B cell (primary cell): ENCODE data around the gene MAP3K2. TPM values are rescaled to one million over a fixed set of nuclear protein-coding genes. Genes with fewer than 3 reads are reported as not detected.

ENCODE experiments used
- ATAC-seq: fragments of 200-7000 bp; cut with Tn5 transposase; one replicate; pipeline ENCODE4 v1.10.0; 2021; ENCODE audit warnings: low read depth, mild to moderate bottlenecking, moderate number of reproducible peaks, moderate library complexity
- CTCF ChIA-PET: fragments of 350-600 bp; sonication (Branson Sonifier 250); formaldehyde crosslinking; loops from one replicate; lab custom pipeline; 2021; ENCODE audit warnings: antibody characterized with exemption, inconsistent platforms; lab: Charles Lee
- POLR2A ChIA-PET: fragments of 350-600 bp; sonication (Branson Sonifier 250); formaldehyde crosslinking; loops from one replicate; lab custom pipeline; 2021; ENCODE audit warnings: antibody characterized with exemption; lab: Charles Lee
- DNase-seq: peaks from one replicate; pipeline ENCODE4 v3.0.0; 2013
- H2AFZ ChIP-seq: 2 replicates; pipeline ENCODE4 v1.6.1; 2012; ENCODE audit warnings: mild to moderate bottlenecking, low read depth, low read length; ENCODE audit not compliant: insufficient read depth, poor library complexity, severe bottlenecking
- H3K27ac ChIP-seq, 2 donors: 1 replicate in 1 of 2; 2 replicates in 1 of 2; pipeline ENCODE4 v1.5.1; 2012 to 2013; ENCODE audit warnings: low read length in 2 of 2, mild to moderate bottlenecking in 2 of 2, moderate library complexity in 1 of 2
- H3K27me3 ChIP-seq, 4 experiments: fragments of 200-600 bp in 1 of 4; sonication (generic) in 1 of 4; replicated peaks in 1 of 4; 1 replicate in 2 of 4; 2 replicates in 2 of 4; pipeline versions ENCODE4 v1.6.1 to v1.7.0; 2013 to 2016; ENCODE audit warnings: low read length in 3 of 4, mild to moderate bottlenecking in 2 of 4, mixed read lengths in 1 of 4, moderate library complexity in 1 of 4; ENCODE audit not compliant: insufficient read depth in 4 of 4, control insufficient read depth in 3 of 4; ENCODE audit errors: control extremely low read depth in 1 of 4
- H3K36me3 ChIP-seq, 2 experiments: replicated peaks in 1 of 2; 1 replicate in 1 of 2; 2 replicates in 1 of 2; pipeline versions ENCODE4 v1.6.1 to v1.7.1; 2013; ENCODE audit warnings: low read length in 1 of 2; ENCODE audit not compliant: insufficient read depth in 2 of 2, control insufficient read depth in 1 of 2; ENCODE audit errors: control extremely low read depth in 1 of 2, extremely low read depth in 1 of 2
- H3K4me1 ChIP-seq, 2 donors: fragments of 200-600 bp in 1 of 2; sonication (generic) in 1 of 2; 1 replicate in 1 of 2; 2 replicates in 1 of 2; pipeline versions ENCODE4 v1.5.1 to v1.6.1; 2013 to 2017; ENCODE audit warnings: low read length in 2 of 2; ENCODE audit not compliant: control insufficient read depth in 2 of 2, insufficient read depth in 2 of 2
- H3K4me2 ChIP-seq: replicated peaks from 2 replicates; pipeline ENCODE3; 2012; ENCODE audit warnings: mild to moderate bottlenecking, low read depth, low read length; ENCODE audit not compliant: poor library complexity, severe bottlenecking
- H3K4me3 ChIP-seq, 5 experiments: fragments of 200-600 bp in 1 of 5; sonication (generic) in 1 of 5; 1 replicate in 3 of 5; 2 replicates in 2 of 5; pipeline versions ENCODE4 v1.5.1 to v1.7.0; 2011 to 2016; ENCODE audit warnings: low read length in 4 of 5, mild to moderate bottlenecking in 4 of 5, low read depth in 2 of 5, control low read depth in 1 of 5, moderate library complexity in 1 of 5; ENCODE audit not compliant: insufficient read depth in 1 of 5; ENCODE audit errors: control extremely low read depth in 1 of 5, extremely low read depth in 1 of 5
- H3K79me2 ChIP-seq: fragments of 200-600 bp; sonication (generic); one replicate; pipeline ENCODE4 v1.6.0; 2016; ENCODE audit warnings: low read length; ENCODE audit not compliant: control insufficient read depth, insufficient read depth
- H3K9ac ChIP-seq: fragments of 200-600 bp; sonication (generic); 2 replicates; pipeline ENCODE4 v1.6.1; 2017; ENCODE audit warnings: mild to moderate bottlenecking, low read length, moderate library complexity
- H3K9me3 ChIP-seq, 3 donors: one replicate each; pipeline versions ENCODE4 v1.6.1 to v1.7.1; 2013; ENCODE audit warnings: low read length in 2 of 3; ENCODE audit not compliant: control insufficient read depth in 2 of 3, insufficient read depth in 1 of 3; ENCODE audit errors: control extremely low read depth in 1 of 3
- H4K20me1 ChIP-seq: 2 replicates; pipeline ENCODE4 v1.6.0; 2012; ENCODE audit warnings: mild to moderate bottlenecking, low read length; ENCODE audit not compliant: insufficient read depth, control insufficient read depth, poor library complexity, severe bottlenecking
- H3K27ac Mint-ChIP-seq: one replicate; pipeline ENCODE4 v1.8.0; 2021; ENCODE audit warnings: mixed read lengths
- H3K27me3 Mint-ChIP-seq: one replicate; pipeline ENCODE4 v1.8.0; 2021; ENCODE audit warnings: mixed read lengths
- H3K4me1 Mint-ChIP-seq: one replicate; pipeline ENCODE4 v1.8.0; 2021; ENCODE audit warnings: mixed read lengths
- H3K4me3 Mint-ChIP-seq: one replicate; pipeline ENCODE4 v1.8.0; 2021; ENCODE audit warnings: mixed read lengths
- H3K9me3 Mint-ChIP-seq: one replicate; pipeline ENCODE4 v1.8.0; 2022; ENCODE audit warnings: mixed read lengths; ENCODE audit not compliant: insufficient read depth
- CTCF ChIP-seq: fragments of 200-600 bp; IDR thresholded peaks from one replicate; pipeline ENCODE4 v1.8.0; 2022; ENCODE audit warnings: antibody characterized with exemption, mild to moderate bottlenecking
- EZH2 ChIP-seq: IDR thresholded peaks from 2 replicates; pipeline ENCODE4 v1.6.1; 2012; ENCODE audit warnings: borderline replicate concordance, low read depth, mild to moderate bottlenecking, moderate library complexity, low read length; ENCODE audit not compliant: insufficient read depth, poor library complexity, severe bottlenecking
- WGBS: methylation state at CpG from one replicate; pipeline ENCODE4 v1.1.5; 2013; ENCODE audit warnings: missing lambda C conversion rate; ENCODE audit not compliant: insufficient coverage; 5-methylcytosine and 5-hydroxymethylcytosine counted together
- intact Hi-C: fragments of 100-400 bp; cut with micrococcal nuclease; formaldehyde crosslinking; loops from one replicate; pipeline ENCODE4 v1.10.0; 2022
- polyA plus RNA-seq: library from polyadenylated mRNA; depleted of rRNA; stranded (reverse); fragments of >200 nt; gene quantifications from 2 replicates; pipeline ENCODE4 v1.2.3, GENCODE V29; 2012
- total RNA-seq, 2 donors: library from RNA; stranded (reverse); fragments of 120-200 nt in 1 of 2; gene quantifications; 1 replicate in 1 of 2; 2 replicates in 1 of 2; pipeline versions ENCODE4 v1.2.3 to v1.2.4, GENCODE V29; 2013 to 2022

Gene MAP3K2
- total and polyA plus RNA-seq, 2 donors (not counting 1 experiment from before 2014, with no cell fraction given): 9.9 to 118 TPM

DNA sequence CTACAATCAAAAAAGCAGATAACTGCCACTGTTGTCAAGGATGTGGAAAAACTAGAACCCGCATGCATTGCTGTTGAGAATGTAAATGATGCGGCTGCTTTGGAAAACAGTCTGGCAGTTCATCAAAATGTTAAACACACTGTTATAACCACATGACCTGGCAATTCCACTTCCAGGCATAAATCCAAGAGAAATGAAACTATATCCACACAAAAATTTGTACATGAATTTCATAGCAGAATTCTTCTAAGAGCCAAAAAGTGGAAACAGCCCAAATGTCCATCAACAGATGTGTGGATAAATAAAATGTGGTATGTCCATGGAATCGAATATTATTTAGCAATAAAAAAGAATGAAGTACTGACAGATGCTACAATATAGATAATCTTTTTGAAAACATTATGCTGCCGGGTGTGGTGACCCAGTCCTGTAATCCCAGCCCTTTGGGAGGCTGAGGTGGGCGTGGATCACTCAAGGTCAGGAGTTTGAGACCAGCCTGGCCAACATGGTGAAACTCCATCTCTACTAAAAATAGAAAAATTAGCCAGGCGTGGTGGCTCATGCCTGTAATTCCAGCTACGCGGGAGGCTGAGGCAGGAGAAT, 125.9 kb downstream of the MAP3K2 start:
- Histone ChIP-seq H3K4me2 (no peak overlapping the region), H3K9me3 (no peaks in the 10 kb centered on the region), H3K9ac (no peak overlapping the region), H3K36me3 (peaks cover 5 to 44% of the 10 kb centered on the region in 2 experiments), H3K27ac (no peak overlapping the region), H3K4me3 (no peak overlapping the region), H3K4me1 (no peaks in the 10 kb centered on the region), H3K79me2 (no peaks in the 10 kb centered on the region), H2AFZ (no peak overlapping the region), H3K27me3 (no peaks in the 10 kb centered on the region), H4K20me1 (no peaks in the 10 kb centered on the region)
- H3K27me3 Mint-ChIP-seq: no peaks in the 10 kb centered on the region
- DNase-seq: no peak
- H3K9me3 Mint-ChIP-seq: no peaks in the 10 kb centered on the region
- ChIA-PET POLR2A (no interaction called here), CTCF (no interaction called here)
- intact Hi-C loops: no loop called here
- no peak overlapping the region for H3K4me3 Mint-ChIP-seq
- no peak overlapping the region for H3K27ac Mint-ChIP-seq
- no peak for ATAC-seq
- 98% methylated on average over 6 of the region's 8 CpGs for WGBS
- TF ChIP-seq EZH2: no peak
- TF ChIP-seq CTCF: no peak
- H3K4me1 Mint-ChIP-seq: no peaks in the 10 kb centered on the region

DNA sequence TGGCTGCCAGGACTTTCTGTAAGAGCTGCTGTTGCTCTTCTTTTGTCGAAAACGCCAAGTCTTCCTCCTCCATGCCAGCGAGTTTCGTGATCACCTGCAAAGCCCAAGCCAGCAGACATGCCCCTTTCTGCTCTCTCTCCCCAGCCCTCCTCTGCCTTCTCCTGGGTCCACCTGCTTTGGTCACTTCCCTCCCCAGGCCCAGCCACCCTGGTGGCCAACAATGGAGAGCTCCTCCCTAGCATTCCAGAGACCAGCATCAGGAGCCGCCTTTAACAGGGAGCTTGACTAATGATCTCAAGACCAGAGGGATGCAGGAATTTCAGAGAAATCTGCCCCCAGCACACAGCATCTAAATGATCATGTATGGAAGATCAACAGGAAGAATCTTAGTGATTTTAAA, 128.4 kb downstream of the MAP3K2 start:
- POLR2A ChIA-PET: no interaction called here

More for the DNA sequence above, 128.4 kb downstream of the MAP3K2 start:
- intact Hi-C loops: no loop called here
- Histone ChIP-seq H3K36me3 (peaks cover 5 to 45% of the 10 kb centered on the region in 2 experiments), H3K79me2 (no peaks in the 10 kb centered on the region), H3K27ac (no peak overlapping the region), H3K9ac (no peak overlapping the region), H3K4me2 (no peak overlapping the region), H3K27me3 (no peaks in the 10 kb centered on the region), H4K20me1 (no peaks in the 10 kb centered on the region), H3K9me3 (no peaks in the 10 kb centered on the region), H3K4me3 (no peak overlapping the region), H3K4me1 (no peaks in the 10 kb centered on the region), H2AFZ (no peak overlapping the region)
- no peak overlapping the region for H3K4me3 Mint-ChIP-seq
- no peak overlapping the region for H3K27ac Mint-ChIP-seq
- CTCF ChIA-PET: interaction anchor here (0.5 kb wide), 1 partner anchor 246 kb away, joined by 4 read pairs; no protein-coding TSS in a partner anchor
- H3K27me3 Mint-ChIP-seq: no peaks in the 10 kb centered on the region
- H3K9me3 Mint-ChIP-seq: no peaks in the 10 kb centered on the region
- 100% methylated on average over 4 of the region's 5 CpGs for WGBS
- no peaks in the 10 kb centered on the region for H3K4me1 Mint-ChIP-seq
- no peak for ATAC-seq
- TF ChIP-seq EZH2: no peak
- TF ChIP-seq CTCF: no peak
- no peak for DNase-seq
